ENCODE results near the gene NDUFAF2.

The NDUFAF2 gene

DNA sequence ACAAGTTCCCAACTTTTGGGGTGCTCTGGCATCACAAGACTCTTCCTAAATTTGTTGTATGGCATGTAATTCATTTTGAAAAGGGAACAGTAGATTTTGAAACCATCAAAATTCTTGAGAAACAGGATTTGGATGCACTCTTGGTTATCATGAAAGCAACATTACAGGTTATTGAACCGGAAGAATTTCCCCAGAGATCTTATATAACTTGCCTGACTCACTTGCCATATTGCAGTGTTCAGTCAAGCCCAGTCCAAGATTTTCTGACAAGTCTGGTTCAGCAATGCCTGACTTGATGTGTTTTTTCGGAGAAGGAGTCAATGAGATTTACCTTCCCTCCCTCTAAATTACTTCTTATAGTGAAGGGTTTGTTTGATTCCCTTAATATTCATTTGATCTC is 185.3 kb downstream of the NDUFAF2 start:
- H3K9ac ChIP-seq (ENCODE audit: low read length) = no peak overlapping the region
- H3K9me3 ChIP-seq (ENCODE audit: insufficient read depth, low read length) = no peaks in the 10 kb centered on the region
- H3K4me3 ChIP-seq (ENCODE audit: insufficient read depth, low read length, poor library complexity, severe bottlenecking) = no peak overlapping the region
- H3K27me3 ChIP-seq (ENCODE audit: low read length) = no peaks in the 10 kb centered on the region
- H3K9me2 ChIP-seq (replicated peaks; ENCODE audit: insufficient read depth, low read length) = no peaks in the 10 kb centered on the region
- no peaks in the 10 kb centered on the region for H3F3A ChIP-seq (ENCODE audit: insufficient read depth)
- TF ChIP-seq EZH2phosphoT487 (conservative IDR thresholded peaks at IDR 0.05; ENCODE audit: low read length) = no peak
- TF ChIP-seq, protein P1, sequence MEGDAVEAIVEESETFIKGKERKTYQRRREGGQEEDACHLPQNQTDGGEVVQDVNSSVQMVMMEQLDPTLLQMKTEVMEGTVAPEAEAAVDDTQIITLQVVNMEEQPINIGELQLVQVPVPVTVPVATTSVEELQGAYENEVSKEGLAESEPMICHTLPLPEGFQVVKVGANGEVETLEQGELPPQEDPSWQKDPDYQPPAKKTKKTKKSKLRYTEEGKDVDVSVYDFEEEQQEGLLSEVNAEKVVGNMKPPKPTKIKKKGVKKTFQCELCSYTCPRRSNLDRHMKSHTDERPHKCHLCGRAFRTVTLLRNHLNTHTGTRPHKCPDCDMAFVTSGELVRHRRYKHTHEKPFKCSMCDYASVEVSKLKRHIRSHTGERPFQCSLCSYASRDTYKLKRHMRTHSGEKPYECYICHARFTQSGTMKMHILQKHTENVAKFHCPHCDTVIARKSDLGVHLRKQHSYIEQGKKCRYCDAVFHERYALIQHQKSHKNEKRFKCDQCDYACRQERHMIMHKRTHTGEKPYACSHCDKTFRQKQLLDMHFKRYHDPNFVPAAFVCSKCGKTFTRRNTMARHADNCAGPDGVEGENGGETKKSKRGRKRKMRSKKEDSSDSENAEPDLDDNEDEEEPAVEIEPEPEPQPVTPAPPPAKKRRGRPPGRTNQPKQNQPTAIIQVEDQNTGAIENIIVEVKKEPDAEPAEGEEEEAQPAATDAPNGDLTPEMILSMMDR (IDR thresholded peaks at IDR 0.05; ENCODE audit: insufficient read depth, low read length, poor library complexity, severe bottlenecking) = no peak
- no peaks in the 10 kb centered on the region for H4K20me1 ChIP-seq (ENCODE audit: low read depth, low read length)
- H2AFZ ChIP-seq (ENCODE audit: low read depth, low read length, severe bottlenecking) = no peak overlapping the region
- no peaks in the 10 kb centered on the region for H3K79me2 ChIP-seq (ENCODE audit: insufficient read depth, low read length)
- no peaks in the 10 kb centered on the region for H3K36me3 ChIP-seq (ENCODE audit: low read length)
- H3K4me2 ChIP-seq (ENCODE audit: low read depth, low read length, poor library complexity, severe bottlenecking) = no peak overlapping the region
- H3K27ac ChIP-seq (ENCODE audit: low read depth, low read length) = no peak overlapping the region

DNA sequence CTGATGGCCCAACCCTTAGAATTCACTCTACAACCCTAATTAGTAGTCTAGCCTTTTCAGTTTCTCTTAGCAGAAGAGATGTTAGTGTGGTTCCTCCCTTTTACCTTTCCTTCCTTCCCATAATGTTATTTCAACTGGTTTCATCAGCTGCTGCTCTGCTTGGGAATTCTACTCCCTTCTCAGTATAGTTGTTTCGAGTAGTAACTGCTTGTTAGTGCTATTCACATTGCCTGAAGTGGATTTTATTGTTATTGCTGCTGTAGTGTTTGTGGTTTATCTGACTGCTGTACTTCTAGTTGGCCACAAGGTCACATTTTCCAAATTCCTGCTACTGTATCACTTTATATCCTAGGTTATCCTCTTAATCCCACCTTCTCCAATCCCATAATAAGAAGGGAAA is 187.6 kb downstream of the NDUFAF2 start:
- H2AFZ ChIP-seq (ENCODE audit: low read depth, low read length, severe bottlenecking) = no peak overlapping the region
- H3K27ac ChIP-seq (ENCODE audit: low read depth, low read length) = no peak overlapping the region
- no peaks in the 10 kb centered on the region for H4K20me1 ChIP-seq (ENCODE audit: low read depth, low read length)
- no peaks in the 10 kb centered on the region for H3K9me2 ChIP-seq (replicated peaks; ENCODE audit: insufficient read depth, low read length)
- H3K4me3 ChIP-seq (ENCODE audit: insufficient read depth, low read length, poor library complexity, severe bottlenecking) = no peak overlapping the region
- H3K9ac ChIP-seq (ENCODE audit: low read length) = no peak overlapping the region
- H3K36me3 ChIP-seq (ENCODE audit: low read length) = no peaks in the 10 kb centered on the region
- H3K27me3 ChIP-seq (ENCODE audit: low read length) = no peaks in the 10 kb centered on the region
- no peak for TF ChIP-seq EZH2phosphoT487 (conservative IDR thresholded peaks at IDR 0.05; ENCODE audit: low read length)
- TF ChIP-seq, protein P1 (IDR thresholded peaks at IDR 0.05; ENCODE audit: insufficient read depth, low read length, poor library complexity, severe bottlenecking) = no peak
- H3K4me2 ChIP-seq (ENCODE audit: low read depth, low read length, poor library complexity, severe bottlenecking) = no peak overlapping the region
- no peaks in the 10 kb centered on the region for H3K79me2 ChIP-seq (ENCODE audit: insufficient read depth, low read length)
- H3F3A ChIP-seq (ENCODE audit: insufficient read depth) = no peaks in the 10 kb centered on the region
- no peaks in the 10 kb centered on the region for H3K9me3 ChIP-seq (ENCODE audit: insufficient read depth, low read length)

- Histone ChIP-seq H3K36me3 (ENCODE audit: low read length) (no peaks in the 10 kb centered on the region), H3K9me2 (replicated peaks; ENCODE audit: insufficient read depth, low read length) (no peaks in the 10 kb centered on the region), H3K4me3 (ENCODE audit: insufficient read depth, low read length, poor library complexity, severe bottlenecking) (no peak overlapping the region), H4K20me1 (ENCODE audit: low read depth, low read length) (no peaks in the 10 kb centered on the region), H3K4me2 (ENCODE audit: low read depth, low read length, poor library complexity, severe bottlenecking) (no peak overlapping the region), H3K79me2 (ENCODE audit: insufficient read depth, low read length) (no peaks in the 10 kb centered on the region), H3K9me3 (ENCODE audit: insufficient read depth, low read length) (no peaks in the 10 kb centered on the region), H2AFZ (ENCODE audit: low read depth, low read length, severe bottlenecking) (no peak overlapping the region), H3K27ac (ENCODE audit: low read depth, low read length) (no peak overlapping the region), H3K9ac (ENCODE audit: low read length) (no peak overlapping the region), H3K27me3 (ENCODE audit: low read length) (no peaks in the 10 kb centered on the region), H3F3A (ENCODE audit: insufficient read depth) (no peaks in the 10 kb centered on the region)
- TF ChIP-seq EZH2phosphoT487 (conservative IDR thresholded peaks at IDR 0.05; ENCODE audit: low read length) = no peak
- TF ChIP-seq, protein P1 (IDR thresholded peaks at IDR 0.05; ENCODE audit: insufficient read depth, low read length, poor library complexity, severe bottlenecking) = no peak
Measured at GRCh38 chr5:61137835-61138234, 192.8 kb downstream of the NDUFAF2 start.

All from SU-DHL-6 (cell line).